Panc1 (cell line): Measurements from ENCODE around the gene TSSC4. TPM values are rescaled to one million over a fixed set of nuclear protein-coding genes. Genes with fewer than 3 reads are reported as not detected.

Experiments used
- ATAC-seq: fragments of 200-7000 bp; cut with Tn5 transposase; 2 replicates; pipeline ENCODE4 v1.9.1; 2020; ENCODE audit warnings: mild to moderate bottlenecking, moderate library complexity
- Bru-seq: library from RNA; stranded (reverse); fragments of 400-500 nt; gene quantifications from one replicate; lab custom pipeline; 2021; lab: Mats Ljungman, UMichigan
- BruChase-seq, 2 experiments: library from RNA; stranded (reverse); fragments of 400-500 nt; gene quantifications; one replicate each; lab custom pipeline; 2021; lab: Mats Ljungman, UMichigan
- BruUV-seq: library from RNA; stranded (reverse); fragments of 400-500 nt; replicated peaks from 2 replicates; lab custom pipeline; 2021; lab: Mats Ljungman, UMichigan
- CTCF ChIA-PET: fragments of 300-600 bp; sonication (Branson Sonifier 250); formaldehyde crosslinking; loops from one replicate; lab custom pipeline; 2022; ENCODE audit warnings: antibody characterized with exemption; lab: Charles Lee
- POLR2A ChIA-PET: fragments of 300-600 bp; sonication (Branson Sonifier 250); formaldehyde crosslinking; loops from one replicate; lab custom pipeline; 2022; ENCODE audit warnings: antibody characterized with exemption; lab: Charles Lee
- DNase-seq: peaks from one replicate; pipeline ENCODE4 v3.0.0-alpha.2; 2010; ENCODE audit warnings: low read depth, low spot score
- H3K27ac ChIP-seq: 2 replicates; pipeline ENCODE4 v1.5.1; 2011; ENCODE audit warnings: mild to moderate bottlenecking, low read length, inconsistent platforms
- H3K27me3 ChIP-seq: fragments of 200-500 bp; sonication (Bioruptor generic); 2 replicates; pipeline ENCODE4 v1.6.0; 2014; ENCODE audit warnings: low read length, inconsistent platforms; ENCODE audit not compliant: control insufficient read depth, insufficient read depth
- H3K36me3 ChIP-seq: fragments of 200-500 bp; sonication (Bioruptor generic); 2 replicates; pipeline ENCODE4 v1.5.1; 2014; ENCODE audit warnings: inconsistent platforms, mild to moderate bottlenecking, low read length, moderate library complexity; ENCODE audit not compliant: control insufficient read depth, insufficient read depth
- H3K4me1 ChIP-seq: 2 replicates; pipeline ENCODE4 v1.5.1; 2011; ENCODE audit warnings: inconsistent platforms, mild to moderate bottlenecking, low read length, moderate library complexity; ENCODE audit not compliant: control insufficient read depth, insufficient read depth
- H3K4me3 ChIP-seq, 2 experiments: 2 replicates each; pipeline ENCODE4 v1.5.1; 2011 to 2012; ENCODE audit warnings: low read depth in 2 of 2, low read length in 2 of 2, mild to moderate bottlenecking in 2 of 2, inconsistent platforms in 1 of 2, moderate library complexity in 1 of 2
- H3K9me3 ChIP-seq: fragments of 200-500 bp; sonication (Bioruptor generic); 2 replicates; pipeline ENCODE4 v1.5.1; 2014; ENCODE audit warnings: low read depth, mild to moderate bottlenecking, inconsistent platforms, low read length, moderate library complexity; ENCODE audit not compliant: control insufficient read depth, insufficient read depth
- POLR2AphosphoS5 ChIP-seq: IDR thresholded peaks from 2 replicates; pipeline ENCODE4 v1.6.1; 2012; ENCODE audit warnings: mild to moderate bottlenecking, low read depth, low read length, moderate library complexity
- SIN3A ChIP-seq: IDR thresholded peaks from 2 replicates; pipeline ENCODE4 v1.6.1; 2012; ENCODE audit warnings: low read depth, mild to moderate bottlenecking, low read length, moderate library complexity, borderline replicate concordance; ENCODE audit not compliant: insufficient read depth
- TCF7L2 ChIP-seq: IDR thresholded peaks from 2 replicates; pipeline ENCODE4 v1.6.1; 2011; ENCODE audit warnings: mild to moderate bottlenecking, low read depth, low read length, inconsistent platforms
- in situ Hi-C: cut with HindIII; loops from 2 replicates; pipeline ENCODE4 v1.10.0; 2016; ENCODE audit warnings: low sequenced_read_pairs, low pct_unique_long_range_greater_than_20kb
- intact Hi-C: fragments of 100-400 bp; cut with micrococcal nuclease; formaldehyde crosslinking; loops from one replicate; pipeline ENCODE4 v1.10.0; 2022; ENCODE audit not compliant: unreplicated experiment
- long read RNA-seq: library from polyadenylated mRNA; unstranded; transcript quantifications from one replicate; pipeline ENCODE4 v2.0.0, GENCODE V29; 2021; ENCODE audit not compliant: unreplicated experiment
- polyA plus RNA-seq: library from polyadenylated mRNA; unstranded; fragments of >200 nt; gene quantifications from one replicate; pipeline ENCODE4 v1.2.1, GENCODE V29; 2012; ENCODE audit warnings: missing spikeins; ENCODE audit not compliant: insufficient read length
- total RNA-seq: library from RNA; stranded (reverse); gene quantifications from one replicate; pipeline ENCODE4 v1.2.1, GENCODE V29; 2021; ENCODE audit not compliant: unreplicated experiment
- TF ChIP-seq, protein P1 (sequence below), 2 experiments: IDR thresholded peaks; 2 replicates each; pipeline ENCODE4 v1.6.1; 2011 to 2012; ENCODE audit warnings: low read depth in 2 of 2, control low read depth in 1 of 2, low read length in 1 of 2, mild to moderate bottlenecking in 1 of 2, moderate library complexity in 1 of 2; ENCODE audit not compliant: insufficient read depth in 1 of 2
- TF ChIP-seq, protein P2 (sequence below): fragments of 450-650 bp; IDR thresholded peaks from 2 replicates; pipeline ENCODE4 v1.5.1; 2017; ENCODE audit warnings: mild to moderate bottlenecking

Gene TSSC4
- total RNA-seq = 132 TPM
- 164 TPM for polyA plus RNA-seq
- percentile 85 among the genes with signal in this experiment for Bru-seq, nascent RNA
- percentile 92 among the genes with signal in this experiment for BruChase-seq, experiment 1, labeled RNA remaining after a 2-hour chase
- percentile 91 among the genes with signal in this experiment for BruChase-seq, experiment 2, labeled RNA remaining after a 6-hour chase
- long read RNA-seq, transcript TSSC4-210 (2 exons, 912 nt) = minor isoform, 12 of 192 reads
- long read RNA-seq, transcript TSSC4-201 (3 exons, 1,686 nt) = major isoform, 150 of 192 reads
- long read RNA-seq, partial matches to known transcripts = 25 of 192 reads
- long read RNA-seq, other reads (novel, unspliced or antisense) = 3 of 192 reads

DNA sequence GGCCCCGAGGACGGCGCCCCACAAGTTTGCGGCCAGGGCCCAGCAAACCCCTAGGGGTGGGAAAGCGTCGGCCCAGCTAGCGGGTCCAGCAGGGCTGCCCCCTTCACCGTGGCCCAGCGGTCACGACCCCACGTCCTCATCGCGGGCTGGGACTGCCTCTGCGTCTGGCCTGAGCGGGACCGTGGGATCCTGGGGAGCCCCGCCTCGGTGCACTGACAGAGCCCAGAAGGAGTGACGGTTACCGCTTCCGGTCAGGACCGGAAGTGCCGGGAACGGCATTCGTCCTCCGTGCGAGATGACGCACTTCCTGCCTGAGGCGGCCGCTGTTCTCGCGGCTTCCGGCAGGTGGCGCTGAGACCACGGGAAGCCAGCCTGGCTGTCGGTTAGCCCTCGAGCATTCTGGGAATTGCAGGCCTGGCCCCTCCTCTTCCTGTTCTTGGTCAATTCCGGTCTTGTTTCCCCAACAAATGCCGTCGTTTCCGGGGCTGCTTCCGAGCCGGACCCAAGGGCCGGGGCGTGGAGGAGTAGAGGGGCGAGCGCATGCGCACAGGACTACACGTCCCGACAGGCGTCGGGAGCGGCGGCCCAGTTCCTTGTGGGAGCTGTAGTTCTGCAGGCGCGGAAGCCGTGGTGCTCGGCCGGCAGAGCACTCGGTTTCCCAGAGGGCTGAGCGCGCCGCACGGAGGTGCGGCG is at the start of gene TSSC4:
TSSC4 (plus strand) TSS at position 682 of the 693 bp plus-strand sequence. CDS start 1,884 bp downstream, outside the sequence.
- Histone ChIP-seq H3K36me3 (peaks cover 6% of the 10 kb centered on the region; the same call in 1 of the 2 replicates), H3K9me3 (no peaks in the 10 kb centered on the region), H3K27me3 (no peaks in the 10 kb centered on the region), H3K27ac (peak within 1 kb of the TSS; percentile 97), H3K4me1 (peaks cover 20% of the 10 kb centered on the region), H3K4me3 (peak within 1 kb of the TSS; percentile 93 to 100)
- in situ Hi-C loops = no loop called here
- ChIA-PET POLR2A (interaction anchor here (0.6 to 1.0 kb wide), 4 partner anchors 9 to 308 kb away, joined by 3 to 21 read pairs (median 13); no protein-coding TSS in a partner anchor), CTCF (interaction anchor here (0.6 to 1.4 kb wide), 11 partner anchors 12 to 666 kb away, joined by 3 to 58 read pairs (median 3); no protein-coding TSS in a partner anchor)
- intact Hi-C loops = loop anchor here (1.0 kb wide), 1 partner anchor 20 kb away; no protein-coding TSS in a partner anchor
- TF ChIP-seq, protein P1, sequence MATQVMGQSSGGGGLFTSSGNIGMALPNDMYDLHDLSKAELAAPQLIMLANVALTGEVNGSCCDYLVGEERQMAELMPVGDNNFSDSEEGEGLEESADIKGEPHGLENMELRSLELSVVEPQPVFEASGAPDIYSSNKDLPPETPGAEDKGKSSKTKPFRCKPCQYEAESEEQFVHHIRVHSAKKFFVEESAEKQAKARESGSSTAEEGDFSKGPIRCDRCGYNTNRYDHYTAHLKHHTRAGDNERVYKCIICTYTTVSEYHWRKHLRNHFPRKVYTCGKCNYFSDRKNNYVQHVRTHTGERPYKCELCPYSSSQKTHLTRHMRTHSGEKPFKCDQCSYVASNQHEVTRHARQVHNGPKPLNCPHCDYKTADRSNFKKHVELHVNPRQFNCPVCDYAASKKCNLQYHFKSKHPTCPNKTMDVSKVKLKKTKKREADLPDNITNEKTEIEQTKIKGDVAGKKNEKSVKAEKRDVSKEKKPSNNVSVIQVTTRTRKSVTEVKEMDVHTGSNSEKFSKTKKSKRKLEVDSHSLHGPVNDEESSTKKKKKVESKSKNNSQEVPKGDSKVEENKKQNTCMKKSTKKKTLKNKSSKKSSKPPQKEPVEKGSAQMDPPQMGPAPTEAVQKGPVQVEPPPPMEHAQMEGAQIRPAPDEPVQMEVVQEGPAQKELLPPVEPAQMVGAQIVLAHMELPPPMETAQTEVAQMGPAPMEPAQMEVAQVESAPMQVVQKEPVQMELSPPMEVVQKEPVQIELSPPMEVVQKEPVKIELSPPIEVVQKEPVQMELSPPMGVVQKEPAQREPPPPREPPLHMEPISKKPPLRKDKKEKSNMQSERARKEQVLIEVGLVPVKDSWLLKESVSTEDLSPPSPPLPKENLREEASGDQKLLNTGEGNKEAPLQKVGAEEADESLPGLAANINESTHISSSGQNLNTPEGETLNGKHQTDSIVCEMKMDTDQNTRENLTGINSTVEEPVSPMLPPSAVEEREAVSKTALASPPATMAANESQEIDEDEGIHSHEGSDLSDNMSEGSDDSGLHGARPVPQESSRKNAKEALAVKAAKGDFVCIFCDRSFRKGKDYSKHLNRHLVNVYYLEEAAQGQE (IDR thresholded peaks at IDR 0.05; ENCODE audit: insufficient read depth in 1 of 2, low read depth in 2 of 2, low read length in 1 of 2) = peak in 1 of 2 experiments; percentile 75; a peak in 1 of 4 replicates
- TF ChIP-seq, protein P2, sequence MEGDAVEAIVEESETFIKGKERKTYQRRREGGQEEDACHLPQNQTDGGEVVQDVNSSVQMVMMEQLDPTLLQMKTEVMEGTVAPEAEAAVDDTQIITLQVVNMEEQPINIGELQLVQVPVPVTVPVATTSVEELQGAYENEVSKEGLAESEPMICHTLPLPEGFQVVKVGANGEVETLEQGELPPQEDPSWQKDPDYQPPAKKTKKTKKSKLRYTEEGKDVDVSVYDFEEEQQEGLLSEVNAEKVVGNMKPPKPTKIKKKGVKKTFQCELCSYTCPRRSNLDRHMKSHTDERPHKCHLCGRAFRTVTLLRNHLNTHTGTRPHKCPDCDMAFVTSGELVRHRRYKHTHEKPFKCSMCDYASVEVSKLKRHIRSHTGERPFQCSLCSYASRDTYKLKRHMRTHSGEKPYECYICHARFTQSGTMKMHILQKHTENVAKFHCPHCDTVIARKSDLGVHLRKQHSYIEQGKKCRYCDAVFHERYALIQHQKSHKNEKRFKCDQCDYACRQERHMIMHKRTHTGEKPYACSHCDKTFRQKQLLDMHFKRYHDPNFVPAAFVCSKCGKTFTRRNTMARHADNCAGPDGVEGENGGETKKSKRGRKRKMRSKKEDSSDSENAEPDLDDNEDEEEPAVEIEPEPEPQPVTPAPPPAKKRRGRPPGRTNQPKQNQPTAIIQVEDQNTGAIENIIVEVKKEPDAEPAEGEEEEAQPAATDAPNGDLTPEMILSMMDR = peak; percentile 100
- peak; percentile 99 for TF ChIP-seq POLR2AphosphoS5
- TF ChIP-seq SIN3A = peak; percentile 94; the same call in 1 of the 2 replicates
- TF ChIP-seq TCF7L2 = 0 out of 2 replicates have a peak, but pooled peaks have one; percentile 36
- no TSS peak for BruUV-seq
- ATAC-seq (peak; percentile 92), DNase-seq (peak; percentile 100)

GRCh38 chr11:2351701-2352100 is 48.8 kb upstream of the TSSC4 start:
- BruUV-seq = no TSS peak

More at GRCh38 chr11:2351701-2352100, 48.8 kb upstream of the TSSC4 start:
- Histone ChIP-seq H3K4me3 (no peak overlapping the region), H3K36me3 (no peaks in the 10 kb centered on the region), H3K27me3 (peaks cover 4% of the 10 kb centered on the region), H3K4me1 (no peaks in the 10 kb centered on the region), H3K27ac (no peak overlapping the region), H3K9me3 (no peaks in the 10 kb centered on the region)
- DNase-seq = no peak
- no peak for TF ChIP-seq POLR2AphosphoS5
- TF ChIP-seq SIN3A = no peak
- ChIA-PET CTCF (no interaction called here), POLR2A (no interaction called here)
- intact Hi-C loops = no loop called here
- in situ Hi-C loops = no loop called here
- no peak for ATAC-seq
